Uterus (tissue), 4 donors: ENCODE results near the gene ACIN1. TPM values are rescaled to one million over a fixed set of nuclear protein-coding genes. Genes with fewer than 3 reads are reported as not detected.

Experiments
- DNase-seq, 2 donors: peaks; one replicate each; pipeline ENCODE4 v3.0.0-alpha.2; 2019 to 2020
- H3K27ac ChIP-seq, 2 donors: fragments of 200-600 bp; sonication (generic); 1 replicate in 1 of 2; 2 replicates in 1 of 2; pipeline ENCODE4 v1.5.1; 2016 to 2018
- H3K27me3 ChIP-seq, 2 donors: fragments of 200-600 bp; sonication (generic); one replicate each; pipeline ENCODE4 v1.5.1; 2018 to 2019; ENCODE audit warnings: control low read depth in 1 of 2
- H3K36me3 ChIP-seq, 2 donors: fragments of 200-600 bp; sonication (generic); one replicate each; pipeline ENCODE4 v1.5.1; 2019; ENCODE audit warnings: control low read depth in 1 of 2
- H3K4me1 ChIP-seq, 2 donors: fragments of 200-600 bp; sonication (generic); one replicate each; pipeline ENCODE4 v1.5.1; 2018 to 2019; ENCODE audit warnings: control low read depth in 1 of 2
- H3K4me3 ChIP-seq, 2 donors: fragments of 200-600 bp; sonication (generic); 1 replicate in 1 of 2; 2 replicates in 1 of 2; pipeline ENCODE4 v1.5.1; 2018 to 2019; ENCODE audit warnings: mild to moderate bottlenecking in 1 of 2
- H3K9me3 ChIP-seq, 2 donors: fragments of 200-600 bp; sonication (generic); one replicate each; pipeline ENCODE4 v1.5.1; 2019; ENCODE audit warnings: control low read depth in 1 of 2
- POLR2A ChIP-seq, 2 donors: fragments of 450-650 bp; IDR thresholded peaks; one replicate each; pipeline ENCODE4 v1.6.1; 2016; ENCODE audit warnings: antibody characterized with exemption in 2 of 2, mild to moderate bottlenecking in 1 of 2, moderate library complexity in 1 of 2
- intact Hi-C: fragments of 100-400 bp; cut with DNase I; formaldehyde crosslinking; loops from one replicate; pipeline ENCODE4 v1.15.1; 2023; ENCODE audit warnings: low total_unique reads
- total RNA-seq, 4 donors: library from RNA; depleted of rRNA in 3 of 4; stranded (reverse); fragments of >200 nt in 3 of 4; gene quantifications; one replicate each; pipeline versions ENCODE4 v1.1.0 to v1.2.4, GENCODE V29; 2014 to 2023
- TF ChIP-seq, protein P1 (sequence below), 4 experiments: fragments of 200-600 bp in 2 of 4; fragments of 450-650 bp in 2 of 4; sonication (generic) in 2 of 4; IDR thresholded peaks; one replicate each; pipeline ENCODE4 v1.5.1; 2016 to 2019; ENCODE audit warnings: antibody characterized with exemption in 4 of 4, mild to moderate bottlenecking in 2 of 4, moderate library complexity in 1 of 4
- donor health status: DM: yes; HTN: yes; CAD: no.

ACIN1 gene
- total RNA-seq, 4 donors from 2014 or later: 52.3 to 194 (median 77.1) TPM

DNA sequence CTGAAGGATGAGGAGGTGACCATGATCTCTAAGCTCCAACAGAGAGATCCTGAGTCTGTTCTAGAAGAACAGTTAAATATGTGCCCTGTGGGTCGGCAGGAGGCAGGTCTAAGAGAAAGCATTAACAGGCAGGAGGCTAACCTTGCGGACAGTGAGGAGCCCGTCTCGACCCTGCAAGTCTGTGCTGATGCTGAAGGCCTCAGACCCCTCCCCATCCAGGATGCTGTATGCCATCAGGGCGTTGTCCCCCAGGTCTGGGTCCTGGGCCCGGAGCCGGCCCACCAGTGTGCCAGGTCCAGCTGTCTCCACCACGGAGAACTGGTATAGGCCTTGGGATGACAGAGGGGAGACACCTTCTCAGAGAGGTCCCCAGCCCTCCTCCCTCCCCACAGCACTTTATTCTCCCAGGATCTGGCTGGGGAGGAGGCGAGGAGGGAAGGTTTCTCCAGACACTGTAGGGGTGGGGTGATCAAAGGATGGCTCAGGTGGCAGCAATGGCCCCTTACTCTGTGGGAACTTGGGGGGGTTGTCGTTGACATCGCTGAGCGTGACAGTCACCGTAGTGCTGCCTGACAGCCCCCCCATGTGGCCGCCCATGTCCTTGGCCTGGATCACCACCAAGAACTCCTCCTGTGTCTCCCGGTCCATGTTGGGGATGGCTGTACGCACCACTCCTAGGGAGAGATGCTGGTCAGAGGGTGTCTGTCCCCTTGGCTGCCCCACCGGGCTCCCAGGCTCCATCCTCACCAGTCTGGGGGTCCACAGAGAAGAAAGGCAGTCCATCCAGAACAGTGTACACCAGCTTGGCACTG is 40.7 kb downstream of the ACIN1 start:
- intact Hi-C loops: no loop called here
- TF ChIP-seq, protein P1, sequence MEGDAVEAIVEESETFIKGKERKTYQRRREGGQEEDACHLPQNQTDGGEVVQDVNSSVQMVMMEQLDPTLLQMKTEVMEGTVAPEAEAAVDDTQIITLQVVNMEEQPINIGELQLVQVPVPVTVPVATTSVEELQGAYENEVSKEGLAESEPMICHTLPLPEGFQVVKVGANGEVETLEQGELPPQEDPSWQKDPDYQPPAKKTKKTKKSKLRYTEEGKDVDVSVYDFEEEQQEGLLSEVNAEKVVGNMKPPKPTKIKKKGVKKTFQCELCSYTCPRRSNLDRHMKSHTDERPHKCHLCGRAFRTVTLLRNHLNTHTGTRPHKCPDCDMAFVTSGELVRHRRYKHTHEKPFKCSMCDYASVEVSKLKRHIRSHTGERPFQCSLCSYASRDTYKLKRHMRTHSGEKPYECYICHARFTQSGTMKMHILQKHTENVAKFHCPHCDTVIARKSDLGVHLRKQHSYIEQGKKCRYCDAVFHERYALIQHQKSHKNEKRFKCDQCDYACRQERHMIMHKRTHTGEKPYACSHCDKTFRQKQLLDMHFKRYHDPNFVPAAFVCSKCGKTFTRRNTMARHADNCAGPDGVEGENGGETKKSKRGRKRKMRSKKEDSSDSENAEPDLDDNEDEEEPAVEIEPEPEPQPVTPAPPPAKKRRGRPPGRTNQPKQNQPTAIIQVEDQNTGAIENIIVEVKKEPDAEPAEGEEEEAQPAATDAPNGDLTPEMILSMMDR (IDR thresholded peaks at IDR 0.05): no peak
- no peak for TF ChIP-seq POLR2A (IDR thresholded peaks at IDR 0.05)
- Histone ChIP-seq H3K36me3 (no peaks in the 10 kb centered on the region), H3K27ac (no peak overlapping the region), H3K4me1 (no peaks in the 10 kb centered on the region), H3K4me3 (no peak overlapping the region), H3K9me3 (no peaks in the 10 kb centered on the region), H3K27me3 (no peaks in the 10 kb centered on the region)
- DNase-seq: no peak

DNA sequence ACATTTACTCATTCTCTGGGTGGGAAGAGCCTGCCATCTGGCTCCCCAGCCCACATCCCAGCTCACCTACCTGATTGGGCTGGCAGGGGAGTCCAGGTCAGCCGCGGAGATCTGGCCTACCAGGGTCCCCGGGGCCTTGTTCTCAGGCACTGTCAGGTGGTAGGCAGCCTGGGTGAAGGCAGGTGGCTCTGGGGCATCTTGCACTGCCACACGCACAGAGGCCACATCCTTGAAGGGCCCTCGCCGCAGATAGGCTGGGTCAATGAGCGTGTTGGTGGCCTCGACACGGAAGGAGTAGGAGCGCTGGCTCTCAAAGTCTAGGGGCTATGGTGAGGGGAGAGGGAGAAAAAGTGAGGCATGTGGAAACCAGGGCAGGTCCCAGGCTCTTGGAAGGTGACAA is 41.5 kb downstream of the ACIN1 start:
- H3K4me3 ChIP-seq: no peak overlapping the region
- intact Hi-C loops: no loop called here
- no peaks in the 10 kb centered on the region for H3K36me3 ChIP-seq
- H3K4me1 ChIP-seq: no peaks in the 10 kb centered on the region
- no peak for DNase-seq
- no peak overlapping the region for H3K27ac ChIP-seq
- TF ChIP-seq, protein P1 (IDR thresholded peaks at IDR 0.05): no peak
- TF ChIP-seq POLR2A (IDR thresholded peaks at IDR 0.05): no peak
- H3K9me3 ChIP-seq: no peaks in the 10 kb centered on the region
- H3K27me3 ChIP-seq: no peaks in the 10 kb centered on the region

DNA sequence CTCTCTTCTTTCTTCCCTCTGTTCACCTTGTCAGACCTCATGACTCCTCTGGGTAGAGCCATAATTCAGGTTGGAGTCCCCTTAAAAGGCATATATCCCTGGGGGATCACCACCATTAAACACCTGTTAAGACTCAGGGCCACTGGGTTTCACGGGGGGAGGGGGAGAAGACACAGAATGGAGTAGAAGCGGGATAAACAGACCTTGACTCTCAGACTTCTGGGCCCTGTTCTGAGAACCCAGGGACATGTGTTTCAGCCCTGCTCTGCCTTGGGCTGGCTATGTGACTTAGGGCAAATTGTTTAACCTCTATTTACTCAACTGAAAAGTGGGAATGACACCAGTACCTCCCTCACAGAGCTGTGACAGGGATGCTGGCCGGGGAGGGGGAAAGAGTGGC is 42.3 kb downstream of the ACIN1 start:
- Histone ChIP-seq H3K36me3 (no peaks in the 10 kb centered on the region), H3K27me3 (no peaks in the 10 kb centered on the region), H3K9me3 (no peaks in the 10 kb centered on the region), H3K27ac (no peak overlapping the region), H3K4me1 (no peaks in the 10 kb centered on the region), H3K4me3 (no peak overlapping the region)
- intact Hi-C loops: no loop called here
- no peak for DNase-seq
- TF ChIP-seq POLR2A (IDR thresholded peaks at IDR 0.05): no peak
- TF ChIP-seq, protein P1 (IDR thresholded peaks at IDR 0.05): no peak

DNA sequence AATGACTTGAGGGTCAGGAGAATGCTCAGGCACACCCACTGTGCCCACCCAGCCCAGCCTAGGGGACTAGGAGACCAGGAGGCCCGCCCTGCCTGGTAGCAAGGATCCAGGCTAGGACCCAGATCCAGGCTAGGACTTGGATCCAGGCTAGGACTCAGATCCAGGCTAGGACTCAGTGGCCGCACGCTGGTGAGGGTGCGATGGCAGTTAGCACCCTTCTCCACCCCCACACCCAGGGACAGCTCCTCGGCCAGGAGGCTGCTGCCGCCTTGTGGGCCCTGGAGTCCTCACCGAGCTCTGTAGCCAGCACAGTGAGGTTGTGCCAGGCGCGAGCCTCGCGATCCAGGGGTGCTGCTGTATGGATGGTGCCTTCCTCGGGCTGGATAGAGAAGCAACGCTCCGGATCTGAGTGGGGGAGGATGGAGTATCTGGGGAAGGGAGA is 42.7 kb downstream of the ACIN1 start:
- Histone ChIP-seq H3K4me3 (no peak overlapping the region), H3K36me3 (no peaks in the 10 kb centered on the region), H3K27ac (no peak overlapping the region), H3K27me3 (no peaks in the 10 kb centered on the region), H3K4me1 (no peaks in the 10 kb centered on the region), H3K9me3 (no peaks in the 10 kb centered on the region)
- no peak for DNase-seq
- no peak for TF ChIP-seq POLR2A (IDR thresholded peaks at IDR 0.05)
- TF ChIP-seq, protein P1 (IDR thresholded peaks at IDR 0.05): peak in 1 of 4 experiments; percentile 27
- intact Hi-C loops: no loop called here

DNA sequence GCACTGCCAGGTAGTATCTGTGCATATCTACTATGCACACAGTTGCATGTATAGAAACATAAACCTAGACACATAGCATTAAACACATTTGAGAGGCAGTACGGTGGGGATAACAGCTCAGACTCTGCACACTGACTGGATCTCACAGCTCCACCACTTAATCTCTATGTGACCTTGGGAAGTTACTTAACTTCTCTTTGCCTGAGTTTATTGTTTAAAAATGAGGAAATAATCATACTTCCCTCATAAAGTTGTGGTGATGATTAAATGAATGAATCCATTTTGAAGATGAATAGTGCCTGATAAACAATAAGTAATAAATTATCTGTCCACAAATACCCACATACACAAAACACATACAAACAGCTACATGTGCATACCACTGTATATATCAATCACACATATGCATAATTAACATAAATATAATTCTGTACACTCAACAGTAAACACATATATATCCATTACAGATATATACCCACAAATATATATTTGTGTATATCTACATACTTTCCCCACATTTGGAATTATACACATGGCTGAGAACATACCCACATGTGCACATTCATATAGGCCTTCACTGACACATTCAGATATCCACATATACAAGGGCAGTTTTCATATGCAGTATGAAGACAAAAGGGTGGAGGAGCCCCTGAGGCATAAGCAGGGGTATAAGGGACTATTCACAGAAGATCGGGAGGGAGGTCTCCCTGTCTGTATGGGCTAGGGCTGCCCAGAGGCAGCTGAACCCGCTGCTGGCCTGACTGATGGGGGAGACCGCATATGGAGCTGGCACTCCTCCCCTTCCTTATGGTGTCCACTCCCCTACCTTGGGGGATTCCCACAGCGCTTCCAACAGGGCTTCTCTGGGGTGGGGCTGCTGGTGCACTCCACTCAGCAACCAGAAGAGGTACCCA is 43.5 kb downstream of the ACIN1 start:
- H3K4me3 ChIP-seq: no peak overlapping the region
- intact Hi-C loops: no loop called here
- DNase-seq: no peak
- no peaks in the 10 kb centered on the region for H3K4me1 ChIP-seq
- H3K9me3 ChIP-seq: no peaks in the 10 kb centered on the region
- H3K36me3 ChIP-seq: no peaks in the 10 kb centered on the region
- H3K27ac ChIP-seq: no peak overlapping the region
- TF ChIP-seq, protein P1 (IDR thresholded peaks at IDR 0.05): no peak
- TF ChIP-seq POLR2A (IDR thresholded peaks at IDR 0.05): no peak
- H3K27me3 ChIP-seq: no peaks in the 10 kb centered on the region
